HG03520 (cell line): ENCODE measurements around the gene ERBB2.

Experiments used
- ATAC-seq: cut with Tn5 transposase; IDR thresholded peaks from one replicate; pipeline ENCODE4 v1.9.1; 2021; ENCODE audit warnings: mild to moderate bottlenecking, moderate library complexity; ENCODE audit not compliant: unreplicated experiment

The ERBB2 gene

GRCh38 chr17:39699818-39700147 is at the start of gene ERBB2:
Gene ERBB2 (plus strand): TSS chr17:39700064. CDS start chr17:39700239, 175 bp downstream.
- no peak for ATAC-seq

- ATAC-seq, result no peak
These were observed 49.7 kb upstream of the ERBB2 start for GRCh38 chr17:39650121-39650579.

DNA sequence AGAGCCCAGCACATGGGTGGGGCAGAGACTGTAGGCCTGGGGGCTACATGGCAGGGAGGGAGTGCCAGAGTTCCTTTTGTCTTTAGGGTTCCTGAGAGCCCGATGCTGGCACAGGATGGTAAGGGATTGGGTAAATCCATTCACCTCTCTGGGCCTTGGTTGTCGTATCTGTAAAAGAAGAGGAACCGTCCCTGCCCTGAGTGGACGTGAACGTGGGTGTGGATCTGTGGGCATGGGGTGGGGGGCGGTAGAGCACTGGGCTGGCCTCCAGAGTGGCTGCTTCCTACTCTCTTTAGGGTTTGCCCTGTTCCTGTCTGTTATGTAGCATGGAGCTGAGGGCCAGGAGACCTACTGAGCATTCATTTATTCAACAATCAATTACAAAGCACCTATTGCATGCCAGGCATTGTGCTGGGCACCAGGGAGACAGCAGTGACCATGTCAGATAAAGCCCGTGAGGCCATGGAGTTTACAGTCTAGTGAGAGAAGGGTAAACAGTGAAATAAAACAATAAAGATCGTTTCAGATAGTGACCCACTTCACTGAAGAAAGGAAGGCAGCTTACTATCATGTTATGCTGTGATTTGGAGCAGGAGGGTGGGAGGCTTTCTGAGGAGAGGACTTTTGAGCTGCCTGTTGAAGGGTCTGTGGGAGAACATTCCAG is 47.8 kb upstream of the ERBB2 start:
- no peak for ATAC-seq

DNA sequence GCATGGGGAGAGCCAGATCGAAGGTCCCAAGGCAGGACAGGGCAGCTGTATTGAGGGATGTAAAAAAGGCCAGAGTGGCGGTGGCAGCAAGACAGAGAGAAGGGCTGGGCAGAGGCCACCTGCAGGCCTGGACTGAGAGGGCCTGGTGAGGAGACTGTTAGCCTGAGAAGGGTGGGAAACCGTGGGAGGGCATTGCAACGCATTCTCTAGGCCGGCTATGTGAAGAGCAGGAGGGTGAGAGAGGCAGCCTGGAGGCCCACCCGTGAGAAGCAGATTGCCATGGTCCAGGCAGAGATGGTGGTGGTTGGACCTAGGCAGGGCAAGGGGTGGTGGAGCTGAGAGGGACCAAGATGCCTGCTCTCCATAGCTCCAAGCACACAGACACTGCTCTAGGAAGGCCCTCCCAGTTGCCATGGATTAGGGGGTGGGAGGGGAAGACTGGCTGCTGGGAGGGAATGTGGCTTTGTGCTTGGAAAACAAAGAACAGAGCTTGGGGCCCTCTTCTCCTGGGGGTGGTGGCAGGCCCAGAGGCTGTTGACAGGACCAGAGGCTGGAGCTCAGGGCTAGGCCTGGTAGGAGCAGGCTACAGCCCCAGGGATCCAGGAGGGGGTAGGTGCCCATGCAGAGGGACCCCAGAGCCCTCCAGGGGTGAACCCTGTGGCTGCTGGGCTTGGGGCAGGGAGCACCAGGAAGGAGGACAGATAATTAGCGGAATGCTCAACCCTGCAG is 47.1 kb upstream of the ERBB2 start:
- ATAC-seq, result no peak

DNA sequence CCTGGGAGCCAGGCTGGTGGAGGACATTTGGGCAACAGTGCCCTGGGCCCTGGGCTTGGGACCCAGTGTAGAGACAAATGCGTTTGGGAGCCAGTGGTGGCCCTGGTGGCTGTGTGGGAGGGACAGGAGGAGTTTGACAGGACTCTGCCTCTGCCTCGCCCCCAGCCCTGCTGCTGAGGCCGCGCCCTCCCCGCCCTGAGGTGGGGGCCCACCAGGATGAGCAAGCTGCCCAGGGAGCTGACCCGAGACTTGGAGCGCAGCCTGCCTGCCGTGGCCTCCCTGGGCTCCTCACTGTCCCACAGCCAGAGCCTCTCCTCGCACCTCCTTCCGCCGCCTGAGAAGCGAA is 46.6 kb upstream of the ERBB2 start:
- no peak for ATAC-seq

- ATAC-seq, result no peak
These were observed 46.1 kb upstream of the ERBB2 start for GRCh38 chr17:39653662-39654331.

GRCh38 chr17:39655105-39655504 is 44.8 kb upstream of the ERBB2 start:
- no peak for ATAC-seq

- no peak for ATAC-seq
These were observed 41.5 kb upstream of the ERBB2 start for GRCh38 chr17:39658346-39658745.

GRCh38 chr17:39658760-39659159 is 41.1 kb upstream of the ERBB2 start:
- no peak for ATAC-seq

- no peak for ATAC-seq
These were observed 40.4 kb upstream of the ERBB2 start for GRCh38 chr17:39659279-39660010.

DNA sequence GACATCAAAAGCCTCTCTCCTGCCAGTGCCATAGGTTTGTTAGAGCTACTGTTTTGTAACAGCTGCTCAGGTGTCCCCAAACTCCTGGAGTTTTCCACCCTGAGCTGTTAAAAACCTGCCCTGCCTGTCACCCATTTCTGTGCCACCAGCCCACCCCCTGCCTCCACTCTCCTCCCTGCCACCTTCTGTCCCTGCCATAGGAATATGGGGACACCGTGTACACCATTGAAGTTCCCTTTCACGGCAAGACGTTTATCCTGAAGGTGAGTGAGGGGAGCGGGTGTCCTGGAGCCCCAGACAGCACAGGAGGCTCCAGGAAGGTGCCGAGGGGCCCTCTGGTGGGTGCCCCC is 39.9 kb upstream of the ERBB2 start:
- ATAC-seq, result no peak

GRCh38 chr17:39660397-39661385 is 39.2 kb upstream of the ERBB2 start:
- ATAC-seq, result no peak

- ATAC-seq, result no peak
These were observed 37.9 kb upstream of the ERBB2 start for GRCh38 chr17:39661744-39662541.

GRCh38 chr17:39662551-39663339 is 37.1 kb upstream of the ERBB2 start:
- ATAC-seq, result no peak

DNA sequence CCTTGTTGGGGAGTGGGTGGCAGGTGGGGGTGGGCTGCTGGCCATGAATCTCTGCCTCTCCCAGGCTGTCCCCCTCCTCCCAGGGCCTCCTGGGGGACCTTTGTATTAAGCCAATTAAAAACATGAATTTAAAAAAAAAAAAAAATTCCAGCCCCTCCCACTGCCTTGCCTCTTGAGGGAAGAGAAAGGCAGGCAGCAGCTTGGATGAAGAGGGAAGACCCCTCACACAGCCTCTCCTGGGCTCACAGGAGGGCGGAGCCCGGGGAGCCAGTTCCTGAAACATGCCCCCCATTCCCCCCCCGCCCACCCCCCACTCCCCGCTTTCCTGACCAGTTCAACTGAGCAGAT is 36.5 kb upstream of the ERBB2 start:
- no peak for ATAC-seq

DNA sequence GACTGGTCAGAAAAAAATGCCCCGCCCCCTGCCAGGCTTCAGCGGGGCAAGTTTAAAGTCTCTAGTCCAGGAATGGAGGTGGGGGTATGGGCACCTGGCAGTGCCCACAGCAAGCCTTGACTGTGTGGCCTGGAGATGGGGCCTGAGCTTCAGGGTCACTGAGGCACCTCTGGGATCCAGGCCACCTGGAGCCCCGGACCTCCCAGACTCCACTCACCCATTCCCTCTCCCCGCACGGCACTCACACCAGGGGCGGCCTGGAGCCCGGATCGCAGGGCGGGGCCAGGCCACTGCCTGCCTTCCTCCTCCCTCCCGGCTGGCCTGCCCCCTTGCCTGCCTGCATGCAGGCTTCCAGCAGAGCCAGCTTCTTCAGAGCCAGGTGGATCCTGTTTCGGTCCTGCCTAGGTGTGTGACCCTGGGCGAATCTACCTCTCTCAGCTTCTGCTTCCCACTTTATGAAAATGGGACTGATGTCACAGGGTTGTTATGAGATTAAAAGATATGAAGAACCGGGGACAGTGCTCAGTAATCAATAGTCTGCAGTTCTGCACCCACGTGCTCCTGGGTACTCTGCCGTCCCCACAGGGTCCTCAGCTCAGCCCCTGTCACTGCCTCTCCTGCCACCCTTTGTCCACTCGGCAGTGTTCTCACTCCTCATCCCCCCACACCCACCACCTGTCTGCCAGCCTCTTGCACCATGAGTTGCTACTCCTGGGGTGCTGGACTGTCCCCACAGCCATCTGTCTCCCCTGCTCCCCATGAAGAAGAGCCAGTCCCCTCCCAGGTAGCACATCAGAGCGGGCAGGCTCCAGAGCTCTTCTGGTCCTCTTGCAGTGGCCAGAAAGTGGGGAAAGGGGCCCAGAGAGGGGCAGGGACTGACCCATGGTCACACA is 35.9 kb upstream of the ERBB2 start:
- ATAC-seq, result no peak

DNA sequence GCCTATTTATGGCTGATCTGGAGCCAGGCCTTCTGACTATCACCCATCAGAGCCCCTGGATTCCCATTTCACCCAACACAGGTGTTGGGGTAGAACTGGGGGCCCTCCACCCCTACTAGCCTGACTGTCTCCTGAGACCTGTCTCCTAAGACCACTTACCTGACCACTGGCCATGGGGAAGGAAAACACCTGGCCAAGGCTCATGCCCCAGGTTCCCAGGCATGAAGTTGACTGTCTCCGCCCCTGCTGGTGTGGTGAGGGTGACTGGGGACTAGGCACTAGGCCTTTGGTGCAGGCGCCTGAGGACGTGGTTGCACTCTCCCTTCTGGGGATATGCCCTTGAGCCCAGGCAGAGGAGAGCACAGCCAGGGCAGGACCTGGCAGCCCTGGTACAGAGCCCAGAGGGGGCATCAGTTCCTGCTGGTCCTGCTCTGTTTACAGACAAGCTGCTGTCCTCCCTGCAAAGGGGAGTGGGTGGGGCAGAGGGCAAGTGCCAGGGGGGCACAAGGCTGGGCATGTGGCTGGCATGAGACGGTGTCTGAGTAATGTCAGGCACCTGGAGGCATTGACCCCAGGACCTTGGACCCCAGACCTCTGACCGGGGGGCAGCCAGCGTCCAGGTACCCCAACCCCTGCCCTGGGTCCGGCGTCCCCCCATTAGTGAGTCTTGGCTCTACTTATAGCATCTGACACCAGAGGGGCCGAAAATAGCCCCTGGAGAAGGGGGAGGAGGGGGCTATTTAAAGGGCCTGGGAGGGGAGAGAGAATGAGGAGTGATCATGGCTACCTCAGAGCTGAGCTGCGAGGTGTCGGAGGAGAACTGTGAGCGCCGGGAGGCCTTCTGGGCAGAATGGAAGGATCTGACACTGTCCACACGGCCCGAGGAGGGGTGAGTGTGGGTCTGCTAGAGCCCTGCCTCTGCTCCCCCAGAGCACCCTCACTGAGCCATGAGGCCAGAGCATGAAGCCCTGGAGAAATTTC is 35.0 kb upstream of the ERBB2 start, which contains the start of gene TCAP:
Gene TCAP, plus strand, starts transcription at position 769 of the 981 bp plus-strand sequence. Its CDS starts 11 bp downstream, at position 780.
- no peak for ATAC-seq
